Measurements from ENCODE around the gene PLXNC1.

Gene PLXNC1
- long read RNA-seq, partial matches to known transcripts = 1 of 8 reads
- long read RNA-seq, other reads (novel, unspliced or antisense) = 3 of 8 reads

DNA sequence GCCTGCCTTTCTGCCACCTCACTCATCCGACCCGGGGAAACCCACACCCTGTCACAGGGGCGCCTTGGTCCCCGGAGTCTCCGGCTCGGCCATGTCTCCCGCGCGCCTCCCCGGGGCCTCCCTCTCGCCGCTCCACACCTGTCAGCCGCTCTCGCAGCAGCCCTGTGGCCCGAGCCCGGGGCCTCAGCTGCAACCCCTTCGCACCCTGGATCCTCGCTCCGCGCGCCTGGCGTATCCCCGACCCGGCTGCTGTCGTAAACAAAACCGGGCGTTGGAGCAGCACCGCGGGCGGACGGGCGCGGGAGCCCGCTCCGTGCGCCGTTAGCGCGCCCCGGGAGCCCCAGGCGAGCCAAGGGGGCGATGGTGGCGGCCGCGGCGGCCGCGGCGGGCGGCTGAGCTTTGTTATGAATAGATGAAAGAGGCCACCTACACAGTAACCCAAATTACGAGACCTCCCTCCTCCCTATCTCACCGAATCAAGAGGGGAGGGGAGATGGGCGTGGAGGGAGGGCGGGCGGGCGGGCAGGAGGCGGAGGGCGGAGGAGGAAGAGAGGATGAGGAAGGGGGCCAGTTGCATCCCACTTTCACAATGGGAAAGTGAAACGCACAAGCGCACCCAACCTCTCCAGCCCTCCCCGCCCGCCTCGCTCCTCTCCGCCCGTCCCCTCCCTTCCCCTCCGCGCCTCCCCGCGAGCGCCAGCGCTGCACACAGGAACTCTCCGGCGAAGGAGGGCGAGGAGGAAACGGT, at the start of gene PLXNC1:
Gene PLXNC1 (plus strand): TSS at position 587 of the 748 bp plus-strand sequence. CDS start 395 bp downstream, outside the sequence.
- DNase-seq (ENCODE audit: low read depth in 1 of 2, low spot score in 1 of 2) = peak in 1 of 2 experiments; percentile 74
- Histone ChIP-seq H3K27ac (replicated peaks) (peak within 1 kb of the TSS; percentile 47; the same call in 1 of the 2 replicates), H3K27me3 (ENCODE audit: insufficient read depth, poor library complexity, severe bottlenecking) (peaks cover 7% of the 10 kb centered on the region), H3K4me3 (replicated peaks; ENCODE audit: insufficient read depth, low read length) (peak within 1 kb of the TSS; percentile 59)
- TF ChIP-seq, protein P1, sequence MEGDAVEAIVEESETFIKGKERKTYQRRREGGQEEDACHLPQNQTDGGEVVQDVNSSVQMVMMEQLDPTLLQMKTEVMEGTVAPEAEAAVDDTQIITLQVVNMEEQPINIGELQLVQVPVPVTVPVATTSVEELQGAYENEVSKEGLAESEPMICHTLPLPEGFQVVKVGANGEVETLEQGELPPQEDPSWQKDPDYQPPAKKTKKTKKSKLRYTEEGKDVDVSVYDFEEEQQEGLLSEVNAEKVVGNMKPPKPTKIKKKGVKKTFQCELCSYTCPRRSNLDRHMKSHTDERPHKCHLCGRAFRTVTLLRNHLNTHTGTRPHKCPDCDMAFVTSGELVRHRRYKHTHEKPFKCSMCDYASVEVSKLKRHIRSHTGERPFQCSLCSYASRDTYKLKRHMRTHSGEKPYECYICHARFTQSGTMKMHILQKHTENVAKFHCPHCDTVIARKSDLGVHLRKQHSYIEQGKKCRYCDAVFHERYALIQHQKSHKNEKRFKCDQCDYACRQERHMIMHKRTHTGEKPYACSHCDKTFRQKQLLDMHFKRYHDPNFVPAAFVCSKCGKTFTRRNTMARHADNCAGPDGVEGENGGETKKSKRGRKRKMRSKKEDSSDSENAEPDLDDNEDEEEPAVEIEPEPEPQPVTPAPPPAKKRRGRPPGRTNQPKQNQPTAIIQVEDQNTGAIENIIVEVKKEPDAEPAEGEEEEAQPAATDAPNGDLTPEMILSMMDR (IDR thresholded peaks at IDR 0.05; ENCODE audit: insufficient read depth, low read length) = no peak

GRCh38 chr12:94099191-94099590, 49.2 kb upstream of the PLXNC1 start:
- DNase-seq (ENCODE audit: low read depth in 1 of 2, low spot score in 1 of 2) = no peak
- Histone ChIP-seq H3K27me3 (ENCODE audit: insufficient read depth, poor library complexity, severe bottlenecking) (peaks cover 35% of the 10 kb centered on the region), H3K27ac (replicated peaks) (no peak overlapping the region), H3K4me3 (replicated peaks; ENCODE audit: insufficient read depth, low read length) (no peak overlapping the region)
- TF ChIP-seq, protein P1 (IDR thresholded peaks at IDR 0.05; ENCODE audit: insufficient read depth, low read length) = no peak
- TF ChIP-seq POLR2AphosphoS5 (IDR thresholded peaks at IDR 0.05; ENCODE audit: low read depth) (no peak), SPI1 (IDR thresholded peaks at IDR 0.05; ENCODE audit: borderline replicate concordance, low read depth) (no peak), GABPA (IDR thresholded peaks at IDR 0.05; ENCODE audit: low read depth) (no peak)
- TF ChIP-seq, protein P2, sequence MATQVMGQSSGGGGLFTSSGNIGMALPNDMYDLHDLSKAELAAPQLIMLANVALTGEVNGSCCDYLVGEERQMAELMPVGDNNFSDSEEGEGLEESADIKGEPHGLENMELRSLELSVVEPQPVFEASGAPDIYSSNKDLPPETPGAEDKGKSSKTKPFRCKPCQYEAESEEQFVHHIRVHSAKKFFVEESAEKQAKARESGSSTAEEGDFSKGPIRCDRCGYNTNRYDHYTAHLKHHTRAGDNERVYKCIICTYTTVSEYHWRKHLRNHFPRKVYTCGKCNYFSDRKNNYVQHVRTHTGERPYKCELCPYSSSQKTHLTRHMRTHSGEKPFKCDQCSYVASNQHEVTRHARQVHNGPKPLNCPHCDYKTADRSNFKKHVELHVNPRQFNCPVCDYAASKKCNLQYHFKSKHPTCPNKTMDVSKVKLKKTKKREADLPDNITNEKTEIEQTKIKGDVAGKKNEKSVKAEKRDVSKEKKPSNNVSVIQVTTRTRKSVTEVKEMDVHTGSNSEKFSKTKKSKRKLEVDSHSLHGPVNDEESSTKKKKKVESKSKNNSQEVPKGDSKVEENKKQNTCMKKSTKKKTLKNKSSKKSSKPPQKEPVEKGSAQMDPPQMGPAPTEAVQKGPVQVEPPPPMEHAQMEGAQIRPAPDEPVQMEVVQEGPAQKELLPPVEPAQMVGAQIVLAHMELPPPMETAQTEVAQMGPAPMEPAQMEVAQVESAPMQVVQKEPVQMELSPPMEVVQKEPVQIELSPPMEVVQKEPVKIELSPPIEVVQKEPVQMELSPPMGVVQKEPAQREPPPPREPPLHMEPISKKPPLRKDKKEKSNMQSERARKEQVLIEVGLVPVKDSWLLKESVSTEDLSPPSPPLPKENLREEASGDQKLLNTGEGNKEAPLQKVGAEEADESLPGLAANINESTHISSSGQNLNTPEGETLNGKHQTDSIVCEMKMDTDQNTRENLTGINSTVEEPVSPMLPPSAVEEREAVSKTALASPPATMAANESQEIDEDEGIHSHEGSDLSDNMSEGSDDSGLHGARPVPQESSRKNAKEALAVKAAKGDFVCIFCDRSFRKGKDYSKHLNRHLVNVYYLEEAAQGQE (IDR thresholded peaks at IDR 0.05; ENCODE audit: insufficient replicate concordance, low read depth) = no peak

DNA sequence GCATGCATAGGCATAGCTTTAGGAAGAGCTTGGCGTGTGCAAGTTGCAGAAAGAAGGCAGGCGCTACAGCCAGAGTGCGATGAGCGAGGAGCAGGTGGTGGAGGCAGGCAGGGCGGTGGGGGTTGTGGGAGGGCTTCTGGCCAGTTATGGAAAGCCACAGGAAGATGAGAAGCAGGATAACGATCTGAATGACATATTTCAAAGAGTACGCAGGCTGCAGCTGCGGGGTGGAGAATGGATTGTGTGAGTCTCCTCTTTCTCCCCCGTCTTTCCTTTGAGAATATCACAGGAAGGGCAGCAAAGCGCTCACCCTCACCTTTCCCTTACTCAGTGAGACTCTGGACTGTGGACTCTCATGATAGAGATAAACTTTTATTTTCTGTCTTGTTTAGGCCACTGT, 48.7 kb upstream of the PLXNC1 start:
- no peak overlapping the region for H3K4me3 ChIP-seq (replicated peaks; ENCODE audit: insufficient read depth, low read length)
- H3K27me3 ChIP-seq (ENCODE audit: insufficient read depth, poor library complexity, severe bottlenecking) = peaks cover 35% of the 10 kb centered on the region
- no peak for TF ChIP-seq GABPA (IDR thresholded peaks at IDR 0.05; ENCODE audit: low read depth)
- TF ChIP-seq POLR2AphosphoS5 (IDR thresholded peaks at IDR 0.05; ENCODE audit: low read depth) = no peak
- TF ChIP-seq, protein P2 (IDR thresholded peaks at IDR 0.05; ENCODE audit: insufficient replicate concordance, low read depth) = no peak
- TF ChIP-seq, protein P1 (IDR thresholded peaks at IDR 0.05; ENCODE audit: insufficient read depth, low read length) = no peak
- no peak for TF ChIP-seq SPI1 (IDR thresholded peaks at IDR 0.05; ENCODE audit: borderline replicate concordance, low read depth)
- H3K27ac ChIP-seq (replicated peaks) = no peak overlapping the region
- DNase-seq (ENCODE audit: low read depth in 1 of 2, low spot score in 1 of 2) = no peak

Measured in HL-60 (cell line).